A673 (cell line): ENCODE data around the gene SLC38A2. TPM values are rescaled to one million over a fixed set of nuclear protein-coding genes. Genes with fewer than 3 reads are reported as not detected.

ENCODE experiments used
- BruUV-seq: library from RNA; stranded (reverse); fragments of 400-500 nt; replicated peaks from 2 replicates; lab custom pipeline; 2021; lab: Mats Ljungman, UMichigan
- CTCF ChIA-PET: fragments of 300-600 bp; sonication (Branson Sonifier 250); formaldehyde crosslinking; loops from one replicate; lab custom pipeline; 2022; ENCODE audit warnings: antibody characterized with exemption; lab: Charles Lee
- POLR2A ChIA-PET: fragments of 300-600 bp; sonication (Branson Sonifier 250); formaldehyde crosslinking; loops from one replicate; lab custom pipeline; 2022; ENCODE audit warnings: antibody characterized with exemption; ENCODE audit not compliant: low non-redundant PET; lab: Charles Lee
- DNase-seq: peaks from one replicate; pipeline ENCODE4 v3.0.0-alpha.2; 2015; ENCODE audit warnings: low spot score
- H3K27ac ChIP-seq: fragments of 200-600 bp; sonication (generic); 2 replicates; pipeline ENCODE4 v1.5.1; 2016; ENCODE audit warnings: mixed run types, low read depth, mild to moderate bottlenecking, mixed read lengths, antibody characterized with exemption, low read length; ENCODE audit not compliant: poor library complexity, severe bottlenecking
- H3K27me3 ChIP-seq: fragments of 200-600 bp; sonication (generic); replicated peaks from 2 replicates; pipeline ENCODE4 v1.6.1; 2017; ENCODE audit warnings: mixed run types, low read depth, mild to moderate bottlenecking, mixed read lengths, antibody characterized with exemption, low read length; ENCODE audit not compliant: insufficient read depth, poor library complexity
- H3K36me3 ChIP-seq: fragments of 200-600 bp; sonication (generic); 2 replicates; pipeline ENCODE4 v1.6.1; 2016; ENCODE audit warnings: mixed run types, mild to moderate bottlenecking, mixed read lengths, antibody characterized with exemption, low read length; ENCODE audit not compliant: insufficient read depth, poor library complexity, severe bottlenecking
- H3K4me1 ChIP-seq: fragments of 200-600 bp; sonication (generic); 2 replicates; pipeline ENCODE4 v1.6.1; 2017; ENCODE audit warnings: mixed run types, mild to moderate bottlenecking, mixed read lengths, antibody characterized with exemption, low read length; ENCODE audit not compliant: insufficient read depth, poor library complexity, severe bottlenecking
- H3K4me3 ChIP-seq: fragments of 200-600 bp; sonication (generic); 2 replicates; pipeline ENCODE4 v1.5.1; 2016; ENCODE audit warnings: low read depth, mixed run types, mild to moderate bottlenecking, mixed read lengths, low read length; ENCODE audit not compliant: poor library complexity, severe bottlenecking
- H3K9me3 ChIP-seq: fragments of 200-600 bp; sonication (generic); 2 replicates; pipeline ENCODE4 v1.6.1; 2016; ENCODE audit warnings: mixed run types, low read depth, mild to moderate bottlenecking, mixed read lengths, antibody characterized with exemption, low read length; ENCODE audit not compliant: poor library complexity, severe bottlenecking
- CTCF ChIP-seq: fragments of 300-800, 200-600 bp; sonication (generic); conservative IDR thresholded peaks from 2 replicates; pipeline ENCODE4 v1.5.1; 2017; ENCODE audit warnings: low read depth, mild to moderate bottlenecking, antibody characterized with exemption, low read length, moderate library complexity, mixed read lengths
- EZH2 ChIP-seq: fragments of 200-600 bp; sonication (generic); IDR thresholded peaks from 2 replicates; pipeline ENCODE4 v1.6.1; 2017; ENCODE audit warnings: borderline replicate concordance, low read depth, mild to moderate bottlenecking, mixed read lengths, antibody characterized with exemption, low read length; ENCODE audit not compliant: poor library complexity, severe bottlenecking
- intact Hi-C: fragments of 100-400 bp; cut with micrococcal nuclease; formaldehyde crosslinking; loops from one replicate; pipeline ENCODE4 v1.10.0; 2022; ENCODE audit not compliant: unreplicated experiment
- total RNA-seq: library from RNA; stranded (reverse); gene quantifications from 2 replicates; pipeline ENCODE4 v1.2.3, GENCODE V29; 2021

Gene SLC38A2
- total RNA-seq, 1 experiment from 2014 or later, result 440 TPM

GRCh38 chr12:46367351-46368029, 5.1 kb downstream of the SLC38A2 start:
- Histone ChIP-seq H3K4me3 (no peak overlapping the region), H3K27ac (no peak overlapping the region), H3K4me1 (peaks cover 80% of the 10 kb centered on the region), H3K9me3 (no peaks in the 10 kb centered on the region), H3K36me3 (peaks cover 87% of the 10 kb centered on the region), H3K27me3 (no peaks in the 10 kb centered on the region)
- intact Hi-C loops, result no loop called here
- no TSS peak for BruUV-seq
- POLR2A ChIA-PET, result interaction anchor here (0.7 to 1.4 kb wide), 2 partner anchors 10 to 294 kb away, joined by 3 read pairs; no protein-coding TSS in a partner anchor
- no peak for DNase-seq
- CTCF ChIA-PET, result interaction anchor here (1.2 to 1.5 kb wide), 2 partner anchors 294 kb away, joined by 4 to 5 read pairs; no protein-coding TSS in a partner anchor
- no peak for TF ChIP-seq CTCF
- no peak for TF ChIP-seq EZH2

GRCh38 chr12:46366771-46367170, 5.8 kb downstream of the SLC38A2 start:
- no peak for DNase-seq
- ChIA-PET POLR2A (interaction anchor here (1.4 kb wide), 1 partner anchor 9 kb away, joined by 3 read pairs; no protein-coding TSS in a partner anchor), CTCF (interaction anchor here (1.5 kb wide), 1 partner anchor 295 kb away, joined by 4 read pairs; no protein-coding TSS in a partner anchor)
- Histone ChIP-seq H3K27ac (no peak overlapping the region), H3K27me3 (no peaks in the 10 kb centered on the region), H3K36me3 (peaks cover 95% of the 10 kb centered on the region), H3K9me3 (no peaks in the 10 kb centered on the region), H3K4me3 (no peak overlapping the region), H3K4me1 (peaks cover 80% of the 10 kb centered on the region)
- TF ChIP-seq EZH2 (no peak), CTCF (no peak)
- intact Hi-C loops, result no loop called here
- BruUV-seq, result no TSS peak

- Histone ChIP-seq H3K27me3 (no peaks in the 10 kb centered on the region), H3K36me3 (peaks cover 100% of the 10 kb centered on the region), H3K4me1 (peaks cover 80% of the 10 kb centered on the region), H3K9me3 (no peaks in the 10 kb centered on the region), H3K27ac (no peak overlapping the region), H3K4me3 (peak overlapping the region; percentile 1)
- intact Hi-C loops, result no loop called here
- TF ChIP-seq CTCF, result no peak
- TF ChIP-seq EZH2, result no peak
- ChIA-PET POLR2A (interaction anchor here (0.7 kb wide), 1 partner anchor 465 kb away, joined by 4 read pairs; no protein-coding TSS in a partner anchor), CTCF (interaction anchor here (1.5 kb wide), 1 partner anchor 295 kb away, joined by 4 read pairs; no protein-coding TSS in a partner anchor)
- DNase-seq, result no peak
- no TSS peak for BruUV-seq
Measured at GRCh38 chr12:46365951-46366379, 6.6 kb downstream of the SLC38A2 start.
